H9 (cell line): ENCODE measurements around the gene ZFAND5. TPM values are rescaled to one million over a fixed set of nuclear protein-coding genes. Genes with fewer than 3 reads are reported as not detected.
A peak's percentile ranks its signal among the peaks of the same experiment; 100 is the strongest.

Experiments
- DNase-seq: peaks from one replicate; pipeline ENCODE4 v3.0.0-alpha.2; 2017
- H2AFZ ChIP-seq: one replicate; pipeline ENCODE4 v1.6.1; 2013; ENCODE audit warnings: mild to moderate bottlenecking, low read length, control low read depth, moderate library complexity
- H2AK5ac ChIP-seq: 2 replicates; pipeline ENCODE4 v1.6.1; 2013; ENCODE audit warnings: low read length, control low read depth, mixed read lengths; ENCODE audit not compliant: insufficient read length
- H2BK120ac ChIP-seq: one replicate; pipeline ENCODE4 v1.6.1; 2013; ENCODE audit warnings: low read depth, mild to moderate bottlenecking, low read length, control low read depth, inconsistent platforms; ENCODE audit not compliant: poor library complexity, severe bottlenecking
- H2BK12ac ChIP-seq: 2 replicates; pipeline ENCODE4 v1.6.1; 2013; ENCODE audit warnings: low read length, control low read depth, mixed read lengths, low read depth; ENCODE audit not compliant: insufficient read length
- H2BK15ac ChIP-seq: 2 replicates; pipeline ENCODE4 v1.6.1; 2013; ENCODE audit warnings: low read depth, low read length, control low read depth
- H2BK20ac ChIP-seq: one replicate; pipeline ENCODE4 v1.6.1; 2013; ENCODE audit warnings: low read depth, mild to moderate bottlenecking, low read length, control low read depth, inconsistent platforms; ENCODE audit not compliant: poor library complexity, severe bottlenecking
- H2BK5ac ChIP-seq: 2 replicates; pipeline ENCODE4 v1.6.1; 2013; ENCODE audit warnings: low read length, control low read depth, mixed read lengths; ENCODE audit not compliant: insufficient read length
- H3K14ac ChIP-seq: 2 replicates; pipeline ENCODE4 v1.6.1; 2013; ENCODE audit warnings: low read length, control low read depth; ENCODE audit not compliant: insufficient read depth
- H3K18ac ChIP-seq: 2 replicates; pipeline ENCODE4 v1.6.1; 2013; ENCODE audit warnings: low read depth, mild to moderate bottlenecking, mixed read lengths, low read length, control low read depth; ENCODE audit not compliant: insufficient read length
- H3K23ac ChIP-seq: 2 replicates; pipeline ENCODE4 v1.6.1; 2013; ENCODE audit warnings: low read length, control low read depth, mixed read lengths, low read depth; ENCODE audit not compliant: insufficient read length
- H3K23me2 ChIP-seq: 2 replicates; pipeline ENCODE4 v1.6.1; 2013; ENCODE audit warnings: low read depth, mild to moderate bottlenecking, mixed read lengths, low read length, control low read depth; ENCODE audit not compliant: insufficient read length, poor library complexity, severe bottlenecking
- H3K27ac ChIP-seq: 2 replicates; pipeline ENCODE4 v1.5.1; 2013; ENCODE audit warnings: low read length, control low read depth, mixed read lengths, low read depth; ENCODE audit not compliant: insufficient read length
- H3K27me3 ChIP-seq: 2 replicates; pipeline ENCODE4 v1.6.1; 2013; ENCODE audit warnings: low read length, control low read depth, inconsistent platforms; ENCODE audit not compliant: insufficient read depth
- H3K4ac ChIP-seq: 2 replicates; pipeline ENCODE4 v1.6.1; 2013; ENCODE audit warnings: low read depth, mild to moderate bottlenecking, control low read depth, inconsistent platforms, low read length, moderate library complexity
- H3K4me1 ChIP-seq: 2 replicates; pipeline ENCODE4 v1.6.1; 2013; ENCODE audit warnings: low read length, control low read depth, inconsistent platforms; ENCODE audit not compliant: insufficient read depth
- H3K4me2 ChIP-seq: 2 replicates; pipeline ENCODE4 v1.6.1; 2013; ENCODE audit warnings: low read length, control low read depth, mixed read lengths; ENCODE audit not compliant: insufficient read length, insufficient read depth
- H3K56ac ChIP-seq: 2 replicates; pipeline ENCODE4 v1.6.1; 2013; ENCODE audit warnings: low read depth, mild to moderate bottlenecking, mixed read lengths, low read length, control low read depth; ENCODE audit not compliant: insufficient read length
- H3K79me1 ChIP-seq: 2 replicates; pipeline ENCODE4 v1.6.1; 2013; ENCODE audit warnings: low read depth, mild to moderate bottlenecking, moderate library complexity, low read length, control low read depth, inconsistent platforms; ENCODE audit not compliant: insufficient read depth, poor library complexity, severe bottlenecking
- H3K79me2 ChIP-seq: 2 replicates; pipeline ENCODE4 v1.6.1; 2013; ENCODE audit warnings: low read length, control low read depth, inconsistent platforms; ENCODE audit not compliant: insufficient read depth
- H3K9ac ChIP-seq: 2 replicates; pipeline ENCODE4 v1.6.1; 2013; ENCODE audit warnings: low read length, control low read depth, mixed read lengths; ENCODE audit not compliant: insufficient read length; ENCODE audit errors: extremely low read depth
- H3K9me3 ChIP-seq: one replicate; pipeline ENCODE4 v1.6.1; 2013; ENCODE audit warnings: low read depth, low read length, inconsistent platforms; ENCODE audit not compliant: control insufficient read depth
- H3T11ph ChIP-seq: one replicate; pipeline ENCODE4 v1.6.1; 2013; ENCODE audit warnings: mild to moderate bottlenecking, low read length, control low read depth, inconsistent platforms
- H4K20me1 ChIP-seq: one replicate; pipeline ENCODE4 v1.6.1; 2013; ENCODE audit not compliant: control insufficient read depth, insufficient read length, insufficient read depth
- H4K5ac ChIP-seq: 2 replicates; pipeline ENCODE4 v1.6.1; 2013; ENCODE audit warnings: low read depth, mild to moderate bottlenecking, mixed read lengths, low read length, control low read depth; ENCODE audit not compliant: insufficient read length
- H4K8ac ChIP-seq: replicated peaks from 2 replicates; pipeline ENCODE4 v1.6.1; 2013; ENCODE audit warnings: low read length, control low read depth, mixed read lengths, low read depth; ENCODE audit not compliant: insufficient read length
- H4K91ac ChIP-seq: 2 replicates; pipeline ENCODE4 v1.6.1; 2013; ENCODE audit warnings: low read depth, mild to moderate bottlenecking, moderate library complexity, mixed read lengths, low read length, control low read depth; ENCODE audit not compliant: insufficient read length
- H3K27ac Mint-ChIP-seq, 3 experiments: 2 replicates in 2 of 3; 3 replicates in 1 of 3; pipeline ENCODE4 v1.8.0; 2020 to 2021; ENCODE audit warnings: mixed read lengths in 3 of 3, mild to moderate bottlenecking in 1 of 3, moderate library complexity in 1 of 3
- H3K27me3 Mint-ChIP-seq: 2 replicates; pipeline ENCODE4 v1.8.0; 2021; ENCODE audit warnings: low read depth, mild to moderate bottlenecking, moderate library complexity, mixed read lengths
- H3K36me3 Mint-ChIP-seq, 3 experiments: 2 replicates in 2 of 3; 3 replicates in 1 of 3; pipeline ENCODE4 v1.8.0; 2020 to 2021; ENCODE audit warnings: low read depth in 3 of 3, mixed read lengths in 3 of 3; ENCODE audit not compliant: insufficient read depth in 1 of 3
- H3K4me1 Mint-ChIP-seq, 2 experiments: 2 replicates each; pipeline ENCODE4 v1.8.0; 2020; ENCODE audit warnings: mixed read lengths in 2 of 2
- H3K4me3 Mint-ChIP-seq, 2 experiments: 2 replicates in 1 of 2; 3 replicates in 1 of 2; pipeline ENCODE4 v1.8.0; 2020 to 2021; ENCODE audit warnings: mild to moderate bottlenecking in 2 of 2, mixed read lengths in 2 of 2, moderate library complexity in 1 of 2
- H3K9me3 Mint-ChIP-seq, 2 experiments: 2 replicates in 1 of 2; 3 replicates in 1 of 2; pipeline ENCODE4 v1.8.0; 2020; ENCODE audit warnings: mild to moderate bottlenecking in 2 of 2, mixed read lengths in 2 of 2, moderate library complexity in 1 of 2
- CTCF ChIP-seq: fragments of 200-600 bp; sonication (generic); conservative IDR thresholded peaks from 3 replicates; pipeline ENCODE4 v1.8.0; 2021; ENCODE audit warnings: antibody characterized with exemption, mild to moderate bottlenecking
- WGBS: extraction: QIAGEN DNeasy Blood & Tissue Kit; methylation state at CpG from one replicate; pipeline ENCODE4 v1.1.7; 2013; ENCODE audit warnings: missing lambda C conversion rate, low lambda C conversion rate, mixed read lengths; ENCODE audit not compliant: insufficient read length; ENCODE audit errors: extremely low coverage; 5-methylcytosine and 5-hydroxymethylcytosine counted together
- total RNA-seq: library from RNA; stranded (reverse); gene quantifications from 2 replicates; pipeline ENCODE4 v1.2.1, GENCODE V29; 2021

ZFAND5 gene
- total RNA-seq, 1 experiment from 2014 or later: 304 TPM

GRCh38 chr9:72315089-72315509, 49.9 kb downstream of the ZFAND5 start:
- Histone ChIP-seq H3K79me1 (no peaks in the 10 kb centered on the region), H3K27me3 (no peaks in the 10 kb centered on the region), H3K79me2 (no peaks in the 10 kb centered on the region), H4K20me1 (no peaks in the 10 kb centered on the region), H2AFZ (no peak overlapping the region), H3K4me2 (no peak overlapping the region), H3K14ac (peak overlapping the region; percentile 75), H2BK120ac (no peak overlapping the region), H2BK5ac (no peak overlapping the region), H3K4ac (no peak overlapping the region), H3K56ac (no peak overlapping the region), H3K4me1 (peaks cover 8% of the 10 kb centered on the region), H4K5ac (no peak overlapping the region), H3K9ac (no peak overlapping the region), H2AK5ac (no peak overlapping the region), H3K23me2 (no peaks in the 10 kb centered on the region), H3K23ac (no peak overlapping the region), H4K91ac (no peak overlapping the region), H2BK15ac (no peak overlapping the region), H3K27ac (no peak overlapping the region), H2BK12ac (no peak overlapping the region), H3K9me3 (no peaks in the 10 kb centered on the region), H3K18ac (no peak overlapping the region), H2BK20ac (no peak overlapping the region), H4K8ac (no peak overlapping the region), H3T11ph (no peak overlapping the region)
- DNase-seq: peak; percentile 27
- Mint-ChIP-seq H3K36me3 (peaks cover 0 to 7% (median 0%) of the 10 kb centered on the region in 3 experiments; a peak in 2 of 7 replicates), H3K9me3 (peaks cover 0 to 3% of the 10 kb centered on the region in 2 experiments; a peak in 2 of 5 replicates), H3K4me3 (no peak overlapping the region), H3K27ac (peak overlapping the region in 1 of 3 experiments; percentile 62; a peak in 1 of 7 replicates), H3K4me1 (peaks cover 24 to 26% of the 10 kb centered on the region in 2 experiments), H3K27me3 (no peaks in the 10 kb centered on the region)
- WGBS: no CpG with 5 or more reads among the region's 5 CpGs
- TF ChIP-seq CTCF: no peak
